Hepatocyte (in vitro differentiated cells): ENCODE measurements around the gene GRK2.

Source experiments
- CTCF ChIP-seq: fragments of 200-600 bp; sonication (generic); IDR thresholded peaks from 2 replicates; pipeline ENCODE4 v1.5.1; 2016; ENCODE audit warnings: antibody characterized with exemption, mild to moderate bottlenecking; ENCODE audit not compliant: poor library complexity
- EZH2 ChIP-seq: fragments of 200-600 bp; sonication (generic); IDR thresholded peaks from 2 replicates; pipeline ENCODE4 v1.6.1; 2016; ENCODE audit warnings: antibody characterized with exemption, mild to moderate bottlenecking, borderline replicate concordance
- EZH2phosphoT487 ChIP-seq: fragments of 200-600 bp; sonication (generic); IDR thresholded peaks from one replicate; pipeline ENCODE4 v1.6.1; 2018; ENCODE audit warnings: antibody characterized with exemption, mild to moderate bottlenecking, low read depth, moderate library complexity; ENCODE audit not compliant: unreplicated experiment, severe bottlenecking

DNA sequence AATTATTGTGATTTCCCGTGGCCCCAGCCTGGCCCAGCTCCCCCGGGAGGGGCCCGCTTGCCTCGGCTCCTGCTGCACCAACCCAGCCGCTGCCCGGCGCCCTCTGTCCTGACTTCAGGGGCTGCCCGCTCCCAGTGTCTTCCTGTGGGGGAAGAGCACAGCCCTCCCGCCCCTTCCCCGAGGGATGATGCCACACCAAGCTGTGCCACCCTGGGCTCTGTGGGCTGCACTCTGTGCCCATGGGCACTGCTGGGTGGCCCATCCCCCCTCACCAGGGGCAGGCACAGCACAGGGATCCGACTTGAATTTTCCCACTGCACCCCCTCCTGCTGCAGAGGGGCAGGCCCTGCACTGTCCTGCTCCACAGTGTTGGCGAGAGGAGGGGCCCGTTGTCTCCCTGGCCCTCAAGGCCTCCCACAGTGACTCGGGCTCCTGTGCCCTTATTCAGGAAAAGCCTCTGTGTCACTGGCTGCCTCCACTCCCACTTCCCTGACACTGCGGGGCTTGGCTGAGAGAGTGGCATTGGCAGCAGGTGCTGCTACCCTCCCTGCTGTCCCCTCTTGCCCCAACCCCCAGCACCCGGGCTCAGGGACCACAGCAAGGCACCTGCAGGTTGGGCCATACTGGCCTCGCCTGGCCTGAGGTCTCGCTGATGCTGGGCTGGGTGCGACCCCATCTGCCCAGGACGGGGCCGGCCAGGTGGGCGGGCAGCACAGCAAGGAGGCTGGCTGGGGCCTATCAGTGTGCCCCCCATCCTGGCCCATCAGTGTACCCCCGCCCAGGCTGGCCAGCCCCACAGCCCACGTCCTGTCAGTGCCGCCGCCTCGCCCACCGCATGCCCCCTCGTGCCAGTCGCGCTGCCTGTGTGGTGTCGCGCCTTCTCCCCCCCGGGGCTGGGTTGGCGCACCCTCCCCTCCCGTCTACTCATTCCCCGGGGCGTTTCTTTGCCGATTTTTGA, 19.5 kb downstream of the GRK2 start:
- TF ChIP-seq CTCF (no peak), EZH2 (no peak), EZH2phosphoT487 (no peak)
